ENCODE data around the gene LRRC56. TPM values are rescaled to one million over a fixed set of nuclear protein-coding genes. Genes with fewer than 3 reads are reported as not detected.
A peak's percentile ranks its signal among the peaks of the same experiment; 100 is the strongest.

Gene LRRC56
- total and polyA plus RNA-seq, 9 of the 15 experiments (the other 6 are each of a cell fraction or from before 2014, with no cell fraction given): 0.03 to 4.5 (median 1.0) TPM; not detected in 1

GRCh38 chr11:544817-545166 lies 7.5 kb downstream of the LRRC56 start:
- H3K27me3 ChIP-seq (ENCODE audit: control insufficient read depth in 2 of 2, insufficient read depth in 2 of 2, low read length in 2 of 2): no peaks in the 10 kb centered on the region
- POLR2A ChIA-PET: no interaction called here
- FAIRE-seq: no peak

GRCh38 chr11:545171-545570 lies 7.8 kb downstream of the LRRC56 start:
- H3K4me2 ChIP-seq (ENCODE audit: insufficient read depth, low read length): no peak overlapping the region
- no peak overlapping the region for H3K4me3 ChIP-seq
- CTCF ChIA-PET (ENCODE audit: low intra/inter-chr PET ratio): no interaction called here
- FAIRE-seq (no peak), ATAC-seq (no peak), DNase-seq (ENCODE audit: extremely low read depth in 1 of 4, low spot score in 3 of 4) (no peak)
- intact Hi-C loops (cut with micrococcal nuclease): no loop called here
- no peaks in the 10 kb centered on the region for H4K20me1 ChIP-seq (replicated peaks; ENCODE audit: control insufficient read depth, insufficient read depth, low read length)
- no peaks in the 10 kb centered on the region for H3K9me3 ChIP-seq (replicated peaks; ENCODE audit: control insufficient read depth, insufficient read depth, low read depth, low read length)
- peak overlapping the region in 1 of 2 experiments; percentile 64; a peak in 2 of 4 replicates for H3K9ac ChIP-seq (ENCODE audit: insufficient read depth in 1 of 2, low read depth in 2 of 2, low read length in 2 of 2)
- POLR2A ChIA-PET: interaction anchor here (0.5 kb wide), 1 partner anchor 258 kb away, joined by 3 read pairs; no protein-coding TSS in a partner anchor
- H3K27ac ChIP-seq (ENCODE audit: extremely low read depth, low read depth, low read length): no peak overlapping the region
- H3K9me1 ChIP-seq (ENCODE audit: control insufficient read depth, insufficient read depth, low read length): no peaks in the 10 kb centered on the region
- in situ Hi-C loops (cut with MboI): no loop called here
- no peak overlapping the region for H2AFZ ChIP-seq (ENCODE audit: low read depth, low read length)
- peaks cover 0 to 46% of the 10 kb centered on the region in 2 experiments; a peak in 2 of 5 replicates for H3K4me1 ChIP-seq (replicated peaks in 1 of 2; ENCODE audit: control insufficient read depth in 2 of 2, insufficient read depth in 2 of 2, low read length in 2 of 2)
- WGBS (ENCODE audit: insufficient coverage, low coverage, missing lambda C conversion rate): 73% methylated on average over 10 of the region's 11 CpGs
- H3K36me3 ChIP-seq (ENCODE audit: control insufficient read depth, insufficient read depth, low read length): no peaks in the 10 kb centered on the region
- no peaks in the 10 kb centered on the region for H3K27me3 ChIP-seq (ENCODE audit: control insufficient read depth in 2 of 2, insufficient read depth in 2 of 2, low read length in 2 of 2)
- TF ChIP-seq SOX6 (IDR thresholded peaks at IDR 0.05) (no peak), POLR2G (IDR thresholded peaks at IDR 0.05; ENCODE audit: low read depth, low read length) (0 out of 2 replicates have a peak, but pooled peaks have one; percentile 19)
- H3K79me2 ChIP-seq (ENCODE audit: control insufficient read depth, insufficient read depth, low read length): no peaks in the 10 kb centered on the region
- no TSS peak for BruUV-seq (replicated peaks)

More at GRCh38 chr11:544817-545166, 7.5 kb downstream of the LRRC56 start:
- Histone ChIP-seq H4K20me1 (replicated peaks; ENCODE audit: control insufficient read depth, insufficient read depth, low read length) (no peaks in the 10 kb centered on the region), H3K4me3 (no peak overlapping the region), H3K27ac (ENCODE audit: extremely low read depth, low read depth, low read length) (no peak overlapping the region), H3K4me1 (replicated peaks in 1 of 2; ENCODE audit: control insufficient read depth in 2 of 2, insufficient read depth in 2 of 2, low read length in 2 of 2) (peaks cover 0 to 46% of the 10 kb centered on the region in 2 experiments; a peak in 2 of 5 replicates), H3K9ac (ENCODE audit: insufficient read depth in 1 of 2, low read depth in 2 of 2, low read length in 2 of 2) (peak overlapping the region in 1 of 2 experiments; percentile 64; a peak in 2 of 4 replicates), H3K4me2 (ENCODE audit: insufficient read depth, low read length) (no peak overlapping the region), H3K79me2 (ENCODE audit: control insufficient read depth, insufficient read depth, low read length) (no peaks in the 10 kb centered on the region), H3K9me1 (ENCODE audit: control insufficient read depth, insufficient read depth, low read length) (no peaks in the 10 kb centered on the region), H3K9me3 (replicated peaks; ENCODE audit: control insufficient read depth, insufficient read depth, low read depth, low read length) (no peaks in the 10 kb centered on the region), H2AFZ (ENCODE audit: low read depth, low read length) (no peak overlapping the region), H3K36me3 (ENCODE audit: control insufficient read depth, insufficient read depth, low read length) (no peaks in the 10 kb centered on the region)
- ATAC-seq (no peak), DNase-seq (ENCODE audit: extremely low read depth in 1 of 4, low spot score in 3 of 4) (no peak)
- no TSS peak for BruUV-seq (replicated peaks)
- CTCF ChIA-PET (ENCODE audit: low intra/inter-chr PET ratio): no interaction called here
- in situ Hi-C loops (cut with MboI): no loop called here
- WGBS (ENCODE audit: insufficient coverage, low coverage, missing lambda C conversion rate): 33% methylated on average over 4 of the region's 5 CpGs
- TF ChIP-seq NUFIP1 (IDR thresholded peaks at IDR 0.05; ENCODE audit: partially characterized antibody) (no peak), KHSRP (IDR thresholded peaks at IDR 0.05) (no peak), MITF (IDR thresholded peaks at IDR 0.05) (no peak), ZNF707 (CRISPR knock-in tag; conservative IDR thresholded peaks at IDR 0.05) (no peak)
- intact Hi-C loops (cut with micrococcal nuclease): no loop called here
